Endothelial cell of umbilical vein (primary cell): Measurements from ENCODE around the gene SYNGR1. TPM values are rescaled to one million over a fixed set of nuclear protein-coding genes. Genes with fewer than 3 reads are reported as not detected.

ENCODE experiments used
- BruUV-seq: library from RNA; stranded (reverse); fragments of 400-500 nt; replicated peaks from 2 replicates; lab custom pipeline; 2021; lab: Mats Ljungman, UMichigan
- CTCF ChIA-PET: fragments of 300-600, 350-600 bp; sonication (Branson Sonifier 250); formaldehyde crosslinking; loops from one replicate; lab custom pipeline; 2021; ENCODE audit warnings: antibody characterized with exemption, inconsistent platforms; lab: Charles Lee
- POLR2A ChIA-PET: fragments of 300-600, 350-600 bp; sonication (Branson Sonifier 250); formaldehyde crosslinking; loops from one replicate; lab custom pipeline; 2021; ENCODE audit warnings: antibody characterized with exemption, inconsistent platforms; lab: Charles Lee
- DNase-seq: peaks from one replicate; pipeline ENCODE4 v3.0.0-alpha.2; 2011; ENCODE audit warnings: low read depth, low spot score
- FAIRE-seq: peaks from 2 replicates; lab custom pipeline; 2011; peaks lifted over from hg19 to GRCh38; lab: Jason Lieb, UNC
- H2AFZ ChIP-seq: 2 replicates; pipeline ENCODE4 v1.6.0; 2012; ENCODE audit warnings: low read depth, low read length, control low read depth, inconsistent platforms
- H3K27ac ChIP-seq: 2 replicates; pipeline ENCODE4 v1.5.1; 2011; ENCODE audit warnings: low read depth, mild to moderate bottlenecking, control low read depth, low read length, moderate library complexity; ENCODE audit not compliant: insufficient read depth
- H3K27me3 ChIP-seq, 2 experiments: 2 replicates each; pipeline versions ENCODE4 v1.6.0 to v1.6.1; 2011; ENCODE audit warnings: low read length in 2 of 2, mixed read lengths in 1 of 2; ENCODE audit not compliant: control insufficient read depth in 2 of 2, insufficient read depth in 2 of 2
- H3K36me3 ChIP-seq, 2 experiments: 2 replicates in 1 of 2; 3 replicates in 1 of 2; pipeline ENCODE4 v1.5.1; 2011; ENCODE audit warnings: low read length in 2 of 2, mild to moderate bottlenecking in 1 of 2, moderate library complexity in 1 of 2; ENCODE audit not compliant: control insufficient read depth in 2 of 2, insufficient read depth in 2 of 2; ENCODE audit errors: extremely low read depth in 1 of 2
- H3K4me1 ChIP-seq: 3 replicates; pipeline ENCODE4 v1.5.1; 2011; ENCODE audit warnings: mild to moderate bottlenecking, low read length; ENCODE audit not compliant: control insufficient read depth, insufficient read depth; ENCODE audit errors: extremely low read depth
- H3K4me2 ChIP-seq: 2 replicates; pipeline ENCODE4 v1.6.1; 2011; ENCODE audit warnings: low read length, control low read depth, mixed read lengths; ENCODE audit not compliant: insufficient read depth
- H3K4me3 ChIP-seq, 3 experiments: fragments of 200-600 bp in 1 of 3; sonication (generic), shearing (Covaris generic) in 1 of 3; replicated peaks in 1 of 3; 2 replicates each; pipeline ENCODE4 v1.5.1; 2011 to 2016; ENCODE audit warnings: control low read depth in 3 of 3, low read length in 3 of 3, mild to moderate bottlenecking in 2 of 3, inconsistent platforms in 1 of 3, low read depth in 1 of 3, moderate library complexity in 1 of 3; ENCODE audit not compliant: insufficient read depth in 1 of 3
- H3K79me2 ChIP-seq: 2 replicates; pipeline ENCODE4 v1.6.0; 2012; ENCODE audit warnings: low read length, inconsistent platforms; ENCODE audit not compliant: control insufficient read depth, insufficient read depth
- H3K9ac ChIP-seq: replicated peaks from 2 replicates; pipeline ENCODE3; 2011; ENCODE audit warnings: low read length, control low read depth; ENCODE audit not compliant: insufficient read depth; ENCODE audit errors: extremely low read depth
- H3K9me1 ChIP-seq: replicated peaks from 3 replicates; pipeline ENCODE4 v1.6.0; 2011; ENCODE audit warnings: mild to moderate bottlenecking, low read length; ENCODE audit not compliant: control insufficient read depth, insufficient read depth; ENCODE audit errors: extremely low read depth
- H3K9me3 ChIP-seq: replicated peaks from 2 replicates; pipeline ENCODE4 v1.5.1; 2012; ENCODE audit warnings: low read length, inconsistent platforms; ENCODE audit not compliant: control insufficient read depth, insufficient read depth
- H4K20me1 ChIP-seq: replicated peaks from 2 replicates; pipeline ENCODE3; 2011; ENCODE audit warnings: mild to moderate bottlenecking, low read length; ENCODE audit not compliant: control insufficient read depth, insufficient read depth; ENCODE audit errors: extremely low read depth
- CTCF ChIP-seq, 2 donors: IDR thresholded peaks; 1 replicate in 1 of 2; 2 replicates in 1 of 2; pipeline ENCODE4 v1.5.1; 2011; ENCODE audit warnings: low read length in 2 of 2, mild to moderate bottlenecking in 2 of 2, moderate library complexity in 2 of 2, control low read depth in 1 of 2, inconsistent platforms in 1 of 2, low read depth in 1 of 2; ENCODE audit not compliant: insufficient read depth in 1 of 2; ENCODE audit errors: extremely low read depth in 1 of 2
- EZH2 ChIP-seq: IDR thresholded peaks from 2 replicates; pipeline ENCODE4 v1.6.1; 2012; ENCODE audit warnings: borderline replicate concordance, low read depth, mild to moderate bottlenecking, moderate library complexity, low read length, inconsistent platforms; ENCODE audit not compliant: severe bottlenecking
- FOS ChIP-seq: IDR thresholded peaks from 2 replicates; pipeline ENCODE4 v1.6.1; 2011; ENCODE audit warnings: mild to moderate bottlenecking, low read length, moderate library complexity, borderline replicate concordance; ENCODE audit not compliant: insufficient read depth
- GATA2 ChIP-seq: IDR thresholded peaks from 2 replicates; pipeline ENCODE4 v1.7.0; 2011; ENCODE audit warnings: low read depth, mild to moderate bottlenecking, moderate library complexity, mixed read lengths, low read length; ENCODE audit not compliant: insufficient read length, insufficient read depth
- JUN ChIP-seq: IDR thresholded peaks from 2 replicates; pipeline ENCODE4 v1.6.1; 2011; ENCODE audit warnings: borderline replicate concordance, low read depth; ENCODE audit not compliant: insufficient read length, insufficient read depth
- MAX ChIP-seq: IDR thresholded peaks from 2 replicates; pipeline ENCODE4 v1.6.1; 2011; ENCODE audit not compliant: insufficient read depth, insufficient read length
- MYC ChIP-seq: IDR thresholded peaks from one replicate; pipeline ENCODE4 v1.6.1; 2011; ENCODE audit warnings: mild to moderate bottlenecking, low read depth, low read length
- POLR2A ChIP-seq: IDR thresholded peaks from 2 replicates; pipeline ENCODE4 v1.6.1; 2012; ENCODE audit warnings: low read depth, mild to moderate bottlenecking, control low read depth, low read length
- POLR2AphosphoS5 ChIP-seq: IDR thresholded peaks from 2 replicates; pipeline ENCODE4 v1.6.1; 2012; ENCODE audit warnings: low read depth, mild to moderate bottlenecking, control low read depth, low read length, moderate library complexity; ENCODE audit not compliant: insufficient read depth
- dilution Hi-C: fragments of 300-500 bp; cut with MboI; formaldehyde crosslinking; loops from one replicate; pipeline ENCODE4 v1.15.0; 2019; ENCODE audit warnings: low sequenced_read_pairs; ENCODE audit not compliant: extremely low pct_ligation_motif_present
- intact Hi-C: fragments of 100-400 bp; cut with micrococcal nuclease; formaldehyde crosslinking; loops from one replicate; pipeline ENCODE4 v1.10.0; 2022
- polyA plus RNA-seq, 4 experiments: library from polyadenylated mRNA; depleted of rRNA in 3 of 4; stranded (reverse) in 3 of 4; unstranded in 1 of 4; fragments of >200 nt; gene quantifications; 2 replicates each; pipeline versions ENCODE4 v1.2.1 to v1.2.3, GENCODE V29; 2011 to 2012; ENCODE audit warnings: missing spikeins in 1 of 4
- total RNA-seq: library from RNA; stranded (reverse); gene quantifications from 2 replicates; pipeline ENCODE4 v1.2.3, GENCODE V29; 2021

The SYNGR1 gene
- total and polyA plus RNA-seq, 2 donors (not counting 3 experiments of a cell fraction or from before 2014, with no cell fraction given): 3.8 to 10.2 TPM

DNA sequence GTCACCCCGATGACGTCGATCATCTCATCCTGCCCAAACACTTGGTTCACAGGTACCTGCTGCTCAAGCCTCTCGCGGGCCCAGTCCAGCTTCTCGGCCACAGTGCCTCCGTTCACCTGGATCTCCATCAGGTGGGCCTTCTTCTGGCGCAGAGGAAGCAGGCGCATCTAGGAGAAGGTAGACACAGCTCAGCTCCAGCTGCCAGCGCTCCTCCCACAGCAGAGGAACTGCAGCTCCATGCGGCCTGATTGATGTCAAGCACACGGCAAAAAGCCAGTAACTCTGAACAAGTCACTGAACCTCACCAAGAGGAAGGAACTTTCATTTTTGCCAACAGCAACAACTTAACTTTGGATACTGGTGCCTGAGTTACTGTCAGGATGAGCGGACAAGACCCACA, 34.4 kb upstream of the SYNGR1 start:
- FAIRE-seq: no peak
- H3K36me3 ChIP-seq: peaks cover 47 to 61% of the 10 kb centered on the region in 2 experiments
- TF ChIP-seq POLR2A (peak; percentile 2), CTCF (IDR thresholded peaks at IDR 0.05; ENCODE audit: extremely low read depth in 1 of 2, insufficient read depth in 1 of 2, low read depth in 1 of 2, low read length in 2 of 2) (no peak), JUN (no peak)
- dilution Hi-C loops: no loop called here
- H3K27me3 ChIP-seq: no peaks in the 10 kb centered on the region
- BruUV-seq: no TSS peak
- H3K79me2 ChIP-seq: peaks cover 63% of the 10 kb centered on the region
- H3K9me3 ChIP-seq: no peaks in the 10 kb centered on the region
- H4K20me1 ChIP-seq: no peaks in the 10 kb centered on the region
- DNase-seq: peak; percentile 30
- peaks cover 39% of the 10 kb centered on the region for H3K4me1 ChIP-seq
- H3K4me3 ChIP-seq: peak overlapping the region in 2 of 3 experiments; percentile 12 to 39
- H2AFZ ChIP-seq: no peak overlapping the region
- H3K27ac ChIP-seq: no peak overlapping the region
- H3K9me1 ChIP-seq: no peaks in the 10 kb centered on the region
- ChIA-PET POLR2A (interaction anchor here (0.6 to 5.8 kb wide), 4 partner anchors 20 to 333 kb away, joined by 3 to 31 read pairs (median 6); partner anchors contain the start of genes APOBEC3B and PDGFB), CTCF (interaction anchor here (0.6 to 5.9 kb wide), 15 partner anchors 9 to 546 kb away, joined by 3 to 52 read pairs (median 15); partner anchors contain the start of gene PDGFB)
- intact Hi-C loops: loop anchor here (10.0 kb wide), 1 partner anchor 311 kb away; no protein-coding TSS in a partner anchor
- peak overlapping the region; percentile 83 for H3K4me2 ChIP-seq
- no peak overlapping the region for H3K9ac ChIP-seq

DNA sequence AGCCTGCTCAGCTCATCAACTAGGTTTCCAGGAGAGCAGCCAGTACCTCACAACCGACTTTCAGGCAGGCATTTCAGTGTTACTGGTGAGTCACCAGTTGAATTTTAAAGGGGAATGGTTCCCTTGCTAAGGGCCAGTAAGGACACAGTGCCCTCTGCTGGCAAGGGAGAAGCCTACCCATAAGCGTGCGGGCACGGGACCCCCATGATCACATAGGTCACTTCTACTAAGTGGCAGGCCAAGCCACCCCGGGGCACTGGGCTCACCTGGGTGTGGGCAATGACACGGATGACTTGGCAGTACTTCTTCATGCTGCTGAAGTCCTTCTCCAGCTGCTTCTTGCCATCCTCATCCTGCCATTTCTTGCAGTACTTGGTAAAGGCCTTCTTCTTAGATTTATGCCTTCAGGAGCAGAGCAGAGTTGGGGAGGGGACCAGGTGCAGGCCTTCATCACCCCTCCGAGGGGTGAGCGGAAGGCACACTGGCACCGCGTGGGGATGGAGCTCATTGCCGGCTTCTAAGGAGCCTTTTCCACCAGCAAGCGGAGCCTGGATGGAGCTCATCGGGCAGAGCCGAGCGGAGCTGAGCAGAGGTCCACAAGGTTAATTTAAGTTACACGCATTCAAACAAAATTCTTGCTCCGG, 33.2 kb upstream of the SYNGR1 start:
- H3K79me2 ChIP-seq: peaks cover 63% of the 10 kb centered on the region
- TF ChIP-seq MYC (no peak), JUN (peak; percentile 84), MAX (no peak), EZH2 (no peak), GATA2 (no peak), POLR2A (peak; percentile 72), POLR2AphosphoS5 (peak; percentile 61), CTCF (IDR thresholded peaks at IDR 0.05; ENCODE audit: extremely low read depth in 1 of 2, insufficient read depth in 1 of 2, low read depth in 1 of 2, low read length in 2 of 2) (peak; percentile 87), FOS (peak; percentile 82)
- H3K27ac ChIP-seq: peak overlapping the region; percentile 92
- no peaks in the 10 kb centered on the region for H3K27me3 ChIP-seq
- FAIRE-seq (peak; percentile 87), DNase-seq (peak; percentile 88)
- ChIA-PET CTCF (interaction anchor here (0.6 to 5.9 kb wide), 32 partner anchors 10 to 446 kb away, joined by 3 to 52 read pairs (median 4); partner anchors contain the start of genes CBX7, PDGFB and TAB1), POLR2A (interaction anchor here (1.0 to 5.8 kb wide), 4 partner anchors 33 to 206 kb away, joined by 4 to 31 read pairs (median 5); partner anchors contain the start of gene PDGFB)
- H3K4me2 ChIP-seq: peak overlapping the region; percentile 83
- H3K9me1 ChIP-seq: no peaks in the 10 kb centered on the region
- peak overlapping the region; percentile 52 to 98 (median 96) for H3K4me3 ChIP-seq
- H3K9ac ChIP-seq: peak overlapping the region; percentile 99
- dilution Hi-C loops: no loop called here
- no peaks in the 10 kb centered on the region for H4K20me1 ChIP-seq
- no peak overlapping the region for H2AFZ ChIP-seq
- no TSS peak for BruUV-seq
- H3K36me3 ChIP-seq: peaks cover 47 to 61% of the 10 kb centered on the region in 2 experiments
- intact Hi-C loops: loop anchor here (1.0 to 10.0 kb wide), 4 partner anchors 33 to 312 kb away; no protein-coding TSS in a partner anchor
- no peaks in the 10 kb centered on the region for H3K9me3 ChIP-seq
- peaks cover 39% of the 10 kb centered on the region for H3K4me1 ChIP-seq
